Adipose tissue (tissue), 3 donors: ENCODE results near the gene TP73. TPM values are rescaled to one million over a fixed set of nuclear protein-coding genes. Genes with fewer than 3 reads are reported as not detected.

Source experiments
- H3K27ac ChIP-seq: one replicate; pipeline ENCODE4 v1.5.1; 2013; ENCODE audit warnings: low read depth, low read length
- WGBS, 3 donors: extraction: QIAGEN DNeasy Blood & Tissue Kit; methylation state at CpG; one replicate each; pipeline ENCODE4 v1.1.7; 2013; 5-methylcytosine and 5-hydroxymethylcytosine counted together
- polyA plus RNA-seq, 3 donors: library from polyadenylated mRNA; stranded (reverse); fragments of 200-250 nt; gene quantifications; one replicate each; pipeline ENCODE4 v1.2.3, GENCODE V29; 2013
- donor health status: healthy with polysubstance abuse.
- donor health status: Bipolar disorder and iron deficiency.
- donor health status: healthy.

The TP73 gene
- polyA plus RNA-seq, 3 donors: 0.01 to 0.24 TPM; not detected in 1

GRCh38 chr1:3756394-3756793, 104.1 kb downstream of the TP73 start:
- no peak overlapping the region for H3K27ac ChIP-seq
- WGBS, 3 donors: 79 to 82% (median 79%) methylated on average over 21 of the region's 21 CpGs

GRCh38 chr1:3759164-3759563, 106.8 kb downstream of the TP73 start:
- H3K27ac ChIP-seq: no peak overlapping the region
- 80 to 87% (median 86%) methylated on average over 6 of the region's 6 CpGs for WGBS, 3 donors

GRCh38 chr1:3759796-3760195, 107.5 kb downstream of the TP73 start:
- WGBS, 3 donors: 52 to 71% (median 61%) methylated on average over 6 of the region's 6 CpGs
- no peak overlapping the region for H3K27ac ChIP-seq

- WGBS, 3 donors: 72 to 84% (median 84%) methylated on average over 17 of the region's 17 CpGs
- no peak overlapping the region for H3K27ac ChIP-seq
These were observed 109.1 kb downstream of the TP73 start for GRCh38 chr1:3761296-3762010.

GRCh38 chr1:3762151-3762872, 110.0 kb downstream of the TP73 start:
- no peak overlapping the region for H3K27ac ChIP-seq
- 72 to 84% (median 81%) methylated on average over 15 of the region's 15 CpGs for WGBS, 3 donors

- no peak overlapping the region for H3K27ac ChIP-seq
- 79 to 85% (median 81%) methylated on average over 12 of the region's 12 CpGs for WGBS, 3 donors
These were observed 110.5 kb downstream of the TP73 start for GRCh38 chr1:3762873-3763228.

GRCh38 chr1:3763351-3764125, 111.2 kb downstream of the TP73 start:
- 50 to 80% (median 80%) methylated on average over 31 of the region's 31 CpGs for WGBS, 3 donors
- no peak overlapping the region for H3K27ac ChIP-seq

GRCh38 chr1:3767328-3767925, 115.1 kb downstream of the TP73 start:
- 89 to 92% (median 90%) methylated on average over 15 to 17 of the region's 17 CpGs for WGBS, 3 donors
- H3K27ac ChIP-seq: no peak overlapping the region

GRCh38 chr1:3768811-3769390, 116.6 kb downstream of the TP73 start:
- WGBS, 3 donors: 80 to 92% (median 82%) methylated on average over 22 of the region's 22 CpGs
- H3K27ac ChIP-seq: no peak overlapping the region

GRCh38 chr1:3770047-3770765, 117.9 kb downstream of the TP73 start:
- 89 to 90% (median 89%) methylated on average over 15 to 16 of the region's 16 CpGs for WGBS, 3 donors

GRCh38 chr1:3771108-3772026, 119.1 kb downstream of the TP73 start:
- no peak overlapping the region for H3K27ac ChIP-seq
- WGBS, 3 donors: 27 to 62% (median 59%) methylated on average over 30 to 32 of the region's 32 CpGs

More at GRCh38 chr1:3770047-3770765, 117.9 kb downstream of the TP73 start:
- no peak overlapping the region for H3K27ac ChIP-seq

- WGBS, 3 donors: 1% methylated on average over 30 to 59 of the region's 61 CpGs
- no peak overlapping the region for H3K27ac ChIP-seq
These were observed 119.9 kb downstream of the TP73 start for GRCh38 chr1:3772027-3772714.

GRCh38 chr1:3772715-3773571, 120.6 kb downstream of the TP73 start, which contains the start of gene SMIM1:
SMIM1 (plus strand) TSS chr1:3772749; CDS start chr1:3775374, 2,625 bp downstream.
- no peak within 1 kb of the TSS for H3K27ac ChIP-seq
- 11 to 16% (median 14%) methylated on average over 50 to 55 of the region's 55 CpGs for WGBS, 3 donors

GRCh38 chr1:3773572-3774275, 121.4 kb downstream of the TP73 start:
- no peak overlapping the region for H3K27ac ChIP-seq
- 76 to 82% (median 78%) methylated on average over 16 of the region's 16 CpGs for WGBS, 3 donors
